C4-2B (cell line): ENCODE measurements around the gene MIPOL1.
A peak's percentile ranks its signal among the peaks of the same experiment; 100 is the strongest.
"Not testable (repeated sequence)": the region's sequence is repeated elsewhere in the genome, so short reads cannot be mapped to it uniquely, and the experiment has no call there.

Experiments
- H3K27ac ChIP-seq: fragments of 450-650 bp; 2 replicates; pipeline ENCODE4 v1.5.1; 2017
- CTCF ChIP-seq: fragments of 450-650 bp; conservative IDR thresholded peaks from 2 replicates; pipeline ENCODE4 v1.5.1; 2017; ENCODE audit warnings: mild to moderate bottlenecking
- ZFX ChIP-seq: fragments of 450-650 bp; IDR thresholded peaks from 2 replicates; pipeline ENCODE4 v1.6.1; 2017

MIPOL1 gene

GRCh38 chr14:37172936-37173614 is 24.7 kb upstream of the MIPOL1 start:
- TF ChIP-seq CTCF: no peak
- H3K27ac ChIP-seq: peak overlapping the region; percentile 92

DNA sequence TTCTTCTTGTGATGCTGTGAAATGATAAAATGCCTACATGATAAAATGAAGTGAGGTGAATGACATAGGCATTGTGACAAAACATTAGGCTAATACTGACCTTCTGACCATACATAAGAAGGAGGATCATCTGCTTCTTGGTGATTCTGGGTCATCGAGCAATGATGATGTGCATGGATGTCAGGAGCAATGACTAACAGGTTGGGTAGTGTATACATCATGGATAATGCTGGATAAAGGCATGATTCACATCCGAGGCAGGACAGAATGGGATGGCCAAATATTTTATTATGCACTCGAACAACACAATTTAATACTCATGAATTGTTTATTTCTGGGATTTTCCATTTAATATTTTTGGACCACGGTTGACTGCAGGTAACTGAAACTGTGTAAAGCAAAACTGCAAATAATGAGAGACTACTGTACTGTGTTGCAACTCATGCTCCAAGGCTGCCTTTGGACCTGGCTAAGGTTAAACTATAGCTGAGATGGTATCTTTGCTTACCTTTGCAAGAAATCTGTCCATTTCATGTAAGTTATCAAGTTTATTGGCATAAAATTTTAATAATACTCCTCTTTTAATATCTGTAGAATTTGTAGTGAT is 17.7 kb upstream of the MIPOL1 start:
- H3K27ac ChIP-seq: no peak overlapping the region
- TF ChIP-seq CTCF (no peak), ZFX (no peak)

DNA sequence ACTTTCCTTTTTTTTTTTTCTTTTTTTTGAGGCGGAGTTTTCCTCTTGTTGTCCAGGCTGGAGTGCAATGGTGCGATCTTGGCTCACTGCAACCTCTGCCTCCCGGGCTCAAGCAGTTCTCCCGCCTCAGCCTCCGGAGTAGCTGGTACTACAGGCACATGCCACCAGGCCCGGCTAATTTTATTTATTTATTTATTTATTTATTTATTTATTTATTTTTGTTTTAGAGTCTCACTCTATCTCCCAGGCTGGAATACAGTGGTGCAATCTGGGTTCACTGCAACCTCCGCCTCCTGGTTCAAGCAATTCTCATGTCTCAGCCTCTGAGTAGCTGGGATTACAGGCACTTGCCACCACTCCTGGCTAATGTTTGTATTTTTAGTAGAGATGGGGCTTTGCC is 16.9 kb upstream of the MIPOL1 start:
- not testable (repeated sequence) for H3K27ac ChIP-seq

DNA sequence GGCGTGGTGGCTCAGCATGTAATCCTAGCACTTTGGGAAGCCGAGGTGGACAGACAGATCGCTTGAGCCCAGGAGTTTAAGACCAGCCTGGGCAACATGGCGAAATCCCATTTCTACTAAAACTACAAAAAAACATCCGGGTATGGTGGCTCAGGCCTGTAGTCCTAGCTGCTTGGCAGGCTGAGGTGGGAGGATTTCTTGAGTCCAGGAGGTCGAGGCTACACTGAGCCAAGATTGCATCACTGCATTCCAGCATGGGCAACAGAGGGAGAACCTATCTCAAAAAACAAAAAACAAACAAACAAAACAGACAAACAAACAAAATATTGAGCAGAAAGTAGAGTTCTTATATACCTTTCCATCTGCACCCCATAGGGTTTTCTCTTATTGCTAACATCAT is 16.3 kb upstream of the MIPOL1 start:
- TF ChIP-seq ZFX (no peak), CTCF (no peak)
- no peak overlapping the region for H3K27ac ChIP-seq

DNA sequence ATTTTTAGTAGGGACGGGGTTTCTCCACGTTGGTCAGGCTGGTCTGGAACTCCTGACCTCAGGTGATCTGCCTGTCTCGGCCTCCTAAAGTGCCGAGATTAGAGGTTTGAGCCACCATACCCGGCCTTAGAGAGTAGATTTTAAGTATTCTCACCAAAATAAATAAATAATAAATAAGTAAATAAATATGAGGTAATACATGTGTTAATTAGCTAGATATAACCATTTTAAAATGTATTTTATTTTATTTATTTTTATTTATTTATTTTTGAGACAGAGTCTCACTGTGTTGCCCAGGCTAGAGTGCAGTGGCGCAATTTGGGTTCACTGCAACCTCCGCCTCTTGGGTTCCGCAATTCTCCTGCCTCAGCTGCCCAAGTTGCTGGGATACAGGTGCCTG is 13.2 kb upstream of the MIPOL1 start:
- H3K27ac ChIP-seq: not testable (repeated sequence)

DNA sequence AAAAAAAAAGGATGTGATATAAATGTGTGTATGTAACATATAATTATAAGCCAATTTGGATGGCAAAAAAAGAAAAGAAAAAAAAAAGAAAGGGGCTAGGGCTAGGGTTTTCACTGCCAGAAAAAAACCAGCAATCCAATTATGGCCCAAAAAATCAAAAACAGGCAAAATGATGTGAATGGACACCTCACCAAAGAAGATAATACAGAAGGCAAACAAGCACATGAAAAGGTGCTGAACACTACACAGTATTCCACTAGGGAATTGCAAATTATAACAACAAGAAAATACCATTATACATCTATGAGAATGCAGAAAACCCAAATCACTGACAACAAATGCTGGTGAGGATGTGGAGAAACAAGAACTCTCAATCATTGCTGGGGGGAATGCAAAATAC is 12.1 kb upstream of the MIPOL1 start:
- no peak for TF ChIP-seq ZFX
- TF ChIP-seq CTCF: no peak
- no peak overlapping the region for H3K27ac ChIP-seq

- no peak for TF ChIP-seq CTCF
- no peak for TF ChIP-seq ZFX
- H3K27ac ChIP-seq: no peak overlapping the region
Measured at GRCh38 chr14:37186865-37187264, 10.9 kb upstream of the MIPOL1 start.

GRCh38 chr14:37187294-37187693 is 10.4 kb upstream of the MIPOL1 start:
- no peak overlapping the region for H3K27ac ChIP-seq
- no peak for TF ChIP-seq ZFX

DNA sequence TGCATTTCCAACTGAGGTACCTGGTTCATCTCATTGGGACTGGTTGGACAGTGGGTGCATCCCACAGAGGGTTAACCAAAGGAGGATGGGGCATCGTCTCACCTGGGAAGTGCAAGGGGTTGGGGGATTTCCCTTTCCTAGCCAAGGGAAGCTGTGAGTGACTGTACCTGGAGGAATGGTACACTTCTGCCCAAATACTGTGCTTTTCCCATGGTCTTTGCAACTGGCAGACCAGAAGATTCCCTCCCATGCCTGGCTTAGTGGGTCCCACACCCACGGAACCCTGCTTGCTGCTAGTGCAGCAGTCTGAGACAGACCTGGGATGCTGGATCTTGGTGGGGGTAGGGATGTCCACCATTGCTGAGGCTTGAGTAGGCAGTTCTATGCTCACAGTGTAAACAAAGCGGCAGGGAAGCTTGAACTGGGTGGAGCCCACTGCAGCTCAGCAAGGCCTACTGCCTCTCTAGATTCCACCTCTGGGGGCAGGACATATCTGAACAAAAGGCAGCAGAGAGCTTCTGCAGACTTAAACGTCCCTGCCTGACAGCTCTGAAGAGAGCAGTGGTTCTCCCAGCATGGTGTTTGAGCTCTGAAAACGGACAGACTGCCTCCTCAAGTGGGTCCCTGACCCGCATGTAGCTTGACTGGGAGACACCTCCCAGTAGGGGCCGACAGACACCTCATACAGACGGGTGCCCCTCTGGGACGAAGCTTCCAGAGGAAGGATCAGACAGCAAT is 9.7 kb upstream of the MIPOL1 start:
- H3K27ac ChIP-seq: not testable (repeated sequence)

GRCh38 chr14:37189733-37190132 is 8.0 kb upstream of the MIPOL1 start:
- not testable (repeated sequence) for H3K27ac ChIP-seq
